Loucy (cell line): ENCODE results near the gene SYNDIG1.

Source experiments
- H2AFZ ChIP-seq: fragments of 200-600 bp; sonication (generic); 2 replicates; pipeline ENCODE4 v1.6.0; 2016; ENCODE audit warnings: antibody characterized with exemption, mild to moderate bottlenecking, low read length, moderate library complexity
- H3F3A ChIP-seq: fragments of 200-600 bp; 2 replicates; pipeline ENCODE4 v1.6.0; 2016; ENCODE audit warnings: antibody characterized with exemption, low read depth, mild to moderate bottlenecking
- H3K27me3 ChIP-seq: fragments of 200-600 bp; sonication (generic); 2 replicates; pipeline ENCODE4 v1.6.1; 2014; ENCODE audit warnings: low read length, mild to moderate bottlenecking; ENCODE audit not compliant: insufficient read depth, poor library complexity, severe bottlenecking
- H3K36me3 ChIP-seq: fragments of 200-600 bp; sonication (generic); 2 replicates; pipeline ENCODE4 v1.6.1; 2016; ENCODE audit warnings: low read length; ENCODE audit not compliant: insufficient read depth
- H3K4me1 ChIP-seq: fragments of 200-600 bp; sonication (generic); 2 replicates; pipeline ENCODE4 v1.5.1; 2014; ENCODE audit warnings: low read length, mild to moderate bottlenecking; ENCODE audit not compliant: insufficient read depth, poor library complexity, severe bottlenecking
- H3K4me2 ChIP-seq: fragments of 200-600 bp; sonication (generic); 2 replicates; pipeline ENCODE4 v1.6.0; 2014; ENCODE audit warnings: antibody characterized with exemption, low read length, low read depth, mild to moderate bottlenecking; ENCODE audit not compliant: poor library complexity, severe bottlenecking
- H3K4me3 ChIP-seq: fragments of 200-600 bp; sonication (generic); 2 replicates; pipeline ENCODE4 v1.5.1; 2014; ENCODE audit warnings: low read length, mild to moderate bottlenecking, mixed read lengths; ENCODE audit not compliant: poor library complexity, severe bottlenecking
- H3K79me2 ChIP-seq: fragments of 200-600 bp; sonication (generic); 2 replicates; pipeline ENCODE4 v1.6.1; 2014; ENCODE audit warnings: low read length; ENCODE audit not compliant: insufficient read depth
- H3K9ac ChIP-seq: fragments of 200-600 bp; sonication (generic); 2 replicates; pipeline ENCODE4 v1.6.0; 2014; ENCODE audit warnings: mild to moderate bottlenecking, low read depth, low read length, moderate library complexity; ENCODE audit not compliant: poor library complexity, severe bottlenecking
- H3K9me2 ChIP-seq: fragments of 200-600 bp; sonication (generic); replicated peaks from 2 replicates; pipeline ENCODE4 v1.6.1; 2016; ENCODE audit warnings: low read depth, low read length, mixed read lengths
- H3K9me3 ChIP-seq: fragments of 200-600 bp; sonication (generic); 2 replicates; pipeline ENCODE4 v1.6.1; 2014; ENCODE audit warnings: mild to moderate bottlenecking, antibody characterized with exemption, low read length, low read depth; ENCODE audit not compliant: insufficient read depth
- H4K20me1 ChIP-seq: fragments of 200-600 bp; sonication (generic); 2 replicates; pipeline ENCODE4 v1.6.0; 2014; ENCODE audit warnings: antibody characterized with exemption, low read length, mild to moderate bottlenecking; ENCODE audit not compliant: insufficient read depth, poor library complexity, severe bottlenecking
- CTCF ChIP-seq: fragments of 200-600 bp; sonication (generic); conservative IDR thresholded peaks from 2 replicates; pipeline ENCODE4 v1.5.1; 2014; ENCODE audit warnings: mild to moderate bottlenecking, antibody characterized with exemption, low read length
- EZH2phosphoT487 ChIP-seq: fragments of 200-600 bp; IDR thresholded peaks from 2 replicates; pipeline ENCODE4 v1.6.1; 2018; ENCODE audit warnings: antibody characterized with exemption, mild to moderate bottlenecking, moderate library complexity, borderline replicate concordance

SYNDIG1 gene

GRCh38 chr20:24597051-24597450 is 127.6 kb downstream of the SYNDIG1 start:
- H3K9ac ChIP-seq: no peak overlapping the region
- no peaks in the 10 kb centered on the region for H3K36me3 ChIP-seq
- H3K27me3 ChIP-seq: no peaks in the 10 kb centered on the region
- H3K9me3 ChIP-seq: no peaks in the 10 kb centered on the region
- no peaks in the 10 kb centered on the region for H3K79me2 ChIP-seq
- no peaks in the 10 kb centered on the region for H3K4me1 ChIP-seq
- TF ChIP-seq CTCF (no peak), EZH2phosphoT487 (no peak)
- no peak overlapping the region for H3K4me3 ChIP-seq
- H4K20me1 ChIP-seq: no peaks in the 10 kb centered on the region
- no peak overlapping the region for H3K4me2 ChIP-seq
- no peaks in the 10 kb centered on the region for H3F3A ChIP-seq
- no peak overlapping the region for H2AFZ ChIP-seq
- no peaks in the 10 kb centered on the region for H3K9me2 ChIP-seq

GRCh38 chr20:24598346-24598745 is 128.9 kb downstream of the SYNDIG1 start:
- no peaks in the 10 kb centered on the region for H3K9me3 ChIP-seq
- H4K20me1 ChIP-seq: no peaks in the 10 kb centered on the region
- no peak overlapping the region for H3K4me3 ChIP-seq
- TF ChIP-seq CTCF: no peak
- TF ChIP-seq EZH2phosphoT487: no peak
- H3K4me1 ChIP-seq: no peaks in the 10 kb centered on the region
- H3K9ac ChIP-seq: no peak overlapping the region
- no peaks in the 10 kb centered on the region for H3K79me2 ChIP-seq
- H3F3A ChIP-seq: no peaks in the 10 kb centered on the region
- no peak overlapping the region for H2AFZ ChIP-seq
- no peak overlapping the region for H3K4me2 ChIP-seq
- H3K9me2 ChIP-seq: no peaks in the 10 kb centered on the region
- no peaks in the 10 kb centered on the region for H3K27me3 ChIP-seq
- H3K36me3 ChIP-seq: no peaks in the 10 kb centered on the region

- Histone ChIP-seq H3K27me3 (no peaks in the 10 kb centered on the region), H3K4me3 (no peak overlapping the region), H3K36me3 (no peaks in the 10 kb centered on the region), H3K9me2 (no peaks in the 10 kb centered on the region), H3F3A (no peaks in the 10 kb centered on the region), H3K9ac (no peak overlapping the region), H2AFZ (no peak overlapping the region), H4K20me1 (no peaks in the 10 kb centered on the region), H3K4me2 (no peak overlapping the region), H3K9me3 (no peaks in the 10 kb centered on the region), H3K4me1 (no peaks in the 10 kb centered on the region), H3K79me2 (no peaks in the 10 kb centered on the region)
- no peak for TF ChIP-seq CTCF
- no peak for TF ChIP-seq EZH2phosphoT487
These were observed 129.6 kb downstream of the SYNDIG1 start for GRCh38 chr20:24598996-24599395.
